Measurements from ENCODE around the gene GSG1.
A peak's percentile ranks its signal among the peaks of the same experiment; 100 is the strongest.

DNA sequence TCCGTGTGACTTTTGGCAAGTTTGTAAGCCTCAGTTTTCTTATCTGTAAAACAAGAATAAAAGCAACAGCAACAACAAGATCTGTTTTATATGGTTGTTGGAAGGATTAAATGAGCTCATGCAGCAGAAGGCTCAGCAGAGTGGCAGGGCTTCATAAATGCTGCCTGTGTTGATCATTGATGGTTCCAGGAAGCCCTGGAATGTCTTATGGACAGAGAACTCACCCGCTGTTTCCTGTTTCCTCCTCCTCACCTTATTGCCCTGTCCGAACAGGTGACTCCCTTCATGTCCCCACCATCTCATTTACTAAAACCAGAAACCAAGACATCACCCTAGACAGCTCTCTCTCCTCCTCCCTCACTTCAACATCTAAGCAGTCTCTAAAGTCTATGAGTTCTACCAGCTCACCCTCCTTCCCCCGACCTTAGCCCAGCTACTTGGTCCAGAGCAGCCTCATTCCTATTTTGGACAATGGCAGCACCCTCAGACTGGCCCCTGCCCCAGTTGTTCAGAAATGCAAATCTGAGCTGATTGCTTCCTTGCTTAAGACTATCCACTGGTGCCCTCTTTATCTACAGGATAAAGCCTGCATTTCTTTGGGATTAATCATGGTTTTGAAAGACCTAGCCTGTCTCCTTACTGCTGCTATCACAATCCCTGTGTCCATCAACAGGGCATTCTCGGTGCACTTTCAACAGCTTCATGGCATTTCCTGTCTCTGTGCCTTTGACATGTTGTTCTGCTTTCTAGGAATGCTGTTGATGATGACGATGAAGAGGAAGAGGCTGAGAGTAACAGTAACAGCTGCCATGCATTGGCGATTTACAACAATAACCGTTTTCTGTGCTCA is 21.4 kb upstream of the GSG1 start:
- TF ChIP-seq PHF8 (IDR thresholded peaks at IDR 0.05; ENCODE audit: borderline replicate concordance, low read depth) = no peak
- peak in 1 of 2 experiments; percentile 44; a peak in 1 of 4 replicates for TF ChIP-seq CEBPB (IDR thresholded peaks at IDR 0.05)
- TF ChIP-seq CTCF (IDR thresholded peaks at IDR 0.05) = no peak
- TF ChIP-seq RAD21 (conservative IDR thresholded peaks at IDR 0.05 in 1 of 2, IDR thresholded peaks at IDR 0.05 in 1 of 2) = no peak
- TF ChIP-seq HOXB13 (CRISPR knock-in tag; IDR thresholded peaks at IDR 0.05; ENCODE audit: low read depth) = no peak
- TF ChIP-seq, protein P1, sequence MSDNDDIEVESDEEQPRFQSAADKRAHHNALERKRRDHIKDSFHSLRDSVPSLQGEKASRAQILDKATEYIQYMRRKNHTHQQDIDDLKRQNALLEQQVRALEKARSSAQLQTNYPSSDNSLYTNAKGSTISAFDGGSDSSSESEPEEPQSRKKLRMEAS (IDR thresholded peaks at IDR 0.05) = no peak
- TF ChIP-seq NFE2L2 (conservative IDR thresholded peaks at IDR 0.05; ENCODE audit: low read length) = no peak
- no peak for TF ChIP-seq BHLHE40 (IDR thresholded peaks at IDR 0.05; ENCODE audit: low read depth, low read length)
- TF ChIP-seq POLR2A (IDR thresholded peaks at IDR 0.05; ENCODE audit: low read length) = no peak
- no peak for TF ChIP-seq HDAC2 (IDR thresholded peaks at IDR 0.05)
- TF ChIP-seq RCOR1 (IDR thresholded peaks at IDR 0.05; ENCODE audit: low read depth, low read length) = no peak
- TF ChIP-seq EHMT2 (IDR thresholded peaks at IDR 0.05; ENCODE audit: low read depth) = no peak
- no peak for TF ChIP-seq EHF (CRISPR knock-in tag; IDR thresholded peaks at IDR 0.05)
- TF ChIP-seq FOSL2 (IDR thresholded peaks at IDR 0.05) = peak; percentile 9; the same call in 1 of the 2 replicates
- TF ChIP-seq FOSL2 (CRISPR knock-in tag; IDR thresholded peaks at IDR 0.05) = peak; percentile 59
